Kidney (tissue), 14 donors: Measurements from ENCODE around the gene ZSWIM6. TPM values are rescaled to one million over a fixed set of nuclear protein-coding genes. Genes with fewer than 3 reads are reported as not detected.

Source experiments
- DNase-seq, 5 donors: peaks; one replicate each; pipeline ENCODE4 v3.0.0-alpha.2; 2013 to 2020
- FAIRE-seq: peaks from 2 replicates; lab custom pipeline; 2012; peaks lifted over from hg19 to GRCh38; lab: Jason Lieb, UNC
- H3K27ac ChIP-seq, 2 donors: one replicate each; pipeline ENCODE4 v1.7.0; 2013; ENCODE audit warnings: low read depth in 2 of 2, low read length in 2 of 2, inconsistent platforms in 1 of 2
- H3K27me3 ChIP-seq: one replicate; pipeline ENCODE4 v1.7.1; 2013; ENCODE audit warnings: low read length, inconsistent platforms; ENCODE audit not compliant: control insufficient read depth, insufficient read depth
- H3K36me3 ChIP-seq, 3 donors: one replicate each; pipeline versions ENCODE4 v1.7.0 to v1.7.1; 2013; ENCODE audit warnings: low read length in 3 of 3, control low read depth in 1 of 3, inconsistent platforms in 1 of 3; ENCODE audit not compliant: insufficient read depth in 3 of 3, control insufficient read depth in 2 of 3
- H3K4me1 ChIP-seq, 3 donors: one replicate each; pipeline versions ENCODE4 v1.7.0 to v1.7.1; 2013; ENCODE audit warnings: low read length in 3 of 3, inconsistent platforms in 1 of 3, low read depth in 1 of 3; ENCODE audit not compliant: control insufficient read depth in 2 of 3, insufficient read depth in 2 of 3
- H3K4me3 ChIP-seq, 3 donors: one replicate each; pipeline versions ENCODE4 v1.7.0 to v1.8.1; 2013; ENCODE audit warnings: low read length in 3 of 3, control low read depth in 1 of 3, inconsistent platforms in 1 of 3
- H3K9ac ChIP-seq, 3 donors: one replicate each; pipeline versions ENCODE4 v1.7.0 to v1.7.1; 2013; ENCODE audit warnings: low read length in 3 of 3, control low read depth in 1 of 3, inconsistent platforms in 1 of 3
- H3K9me3 ChIP-seq, 3 donors: one replicate each; pipeline versions ENCODE4 v1.7.0 to v1.7.1; 2013; ENCODE audit warnings: low read length in 3 of 3, control low read depth in 1 of 3, inconsistent platforms in 1 of 3; ENCODE audit not compliant: control insufficient read depth in 2 of 3, insufficient read depth in 1 of 3
- CTCF ChIP-seq: IDR thresholded peaks from 3 replicates; pipeline ENCODE4 v1.5.1; 2012; ENCODE audit warnings: mild to moderate bottlenecking, moderate library complexity, borderline replicate concordance; ENCODE audit not compliant: insufficient read depth; ENCODE audit errors: extremely low read depth
- intact Hi-C: fragments of 100-400 bp; cut with DNase I; formaldehyde crosslinking; loops from one replicate; pipeline ENCODE4 v1.11.1; 2022
- polyA plus RNA-seq: library from polyadenylated mRNA; stranded (reverse); fragments of 350-450 nt; fragmentation: Illumina TruSeq; extraction: RNeasy Lipid Tissue Mini Kit (QIAGEN cat#74804); gene quantifications from one replicate; pipeline ENCODE4 v1.2.3, GENCODE V29; 2014; ENCODE audit warnings: low read depth, low replicate concordance; ENCODE audit not compliant: insufficient read depth
- total RNA-seq: library from RNA; stranded (reverse); fragmentation: NEBNext Ultra II Directional; extraction: Animal tissue kit (Norgen Biotek cat#: 25700); gene quantifications from one replicate; pipeline ENCODE4 v1.2.1, GENCODE V29; 2021
- donor health status: control.
- donor health status: control.
- donor health status: control.
- donor health status: control.
- donor health status: control.
- donor health status: DM: yes; HTN: yes; CAD: no.
- donor health status: Normal renal cell carcinoma (clear cell type).

Gene ZSWIM6
- total and polyA plus RNA-seq, 2 donors from 2014 or later = 2.9 to 20.3 TPM

GRCh38 chr5:61496446-61496845 lies 164.4 kb downstream of the ZSWIM6 start:
- H3K4me1 ChIP-seq = no peaks in the 10 kb centered on the region
- H3K9me3 ChIP-seq = no peaks in the 10 kb centered on the region
- peaks cover 0 to 2% (median 0%) of the 10 kb centered on the region in 3 donors for H3K36me3 ChIP-seq
- no peaks in the 10 kb centered on the region for H3K27me3 ChIP-seq
- H3K27ac ChIP-seq = no peak overlapping the region
- intact Hi-C loops = no loop called here
- DNase-seq (no peak), FAIRE-seq (no peak)
- no peak for TF ChIP-seq CTCF
- no peak overlapping the region for H3K9ac ChIP-seq
- no peak overlapping the region for H3K4me3 ChIP-seq

GRCh38 chr5:61496860-61497259 lies 164.8 kb downstream of the ZSWIM6 start:
- intact Hi-C loops = no loop called here
- Histone ChIP-seq H3K4me1 (no peaks in the 10 kb centered on the region), H3K36me3 (peaks cover 0 to 2% (median 0%) of the 10 kb centered on the region in 3 donors), H3K27me3 (no peaks in the 10 kb centered on the region), H3K4me3 (no peak overlapping the region), H3K27ac (no peak overlapping the region), H3K9me3 (no peaks in the 10 kb centered on the region), H3K9ac (no peak overlapping the region)
- DNase-seq (no peak), FAIRE-seq (no peak)
- no peak for TF ChIP-seq CTCF

- FAIRE-seq (no peak), DNase-seq (no peak)
- Histone ChIP-seq H3K9me3 (no peaks in the 10 kb centered on the region), H3K36me3 (peaks cover 0 to 2% (median 0%) of the 10 kb centered on the region in 3 donors), H3K4me3 (no peak overlapping the region), H3K9ac (no peak overlapping the region), H3K27ac (no peak overlapping the region), H3K27me3 (no peaks in the 10 kb centered on the region), H3K4me1 (no peaks in the 10 kb centered on the region)
- no peak for TF ChIP-seq CTCF
- intact Hi-C loops = no loop called here
Observed at GRCh38 chr5:61498121-61498520, 166.1 kb downstream of the ZSWIM6 start.

DNA sequence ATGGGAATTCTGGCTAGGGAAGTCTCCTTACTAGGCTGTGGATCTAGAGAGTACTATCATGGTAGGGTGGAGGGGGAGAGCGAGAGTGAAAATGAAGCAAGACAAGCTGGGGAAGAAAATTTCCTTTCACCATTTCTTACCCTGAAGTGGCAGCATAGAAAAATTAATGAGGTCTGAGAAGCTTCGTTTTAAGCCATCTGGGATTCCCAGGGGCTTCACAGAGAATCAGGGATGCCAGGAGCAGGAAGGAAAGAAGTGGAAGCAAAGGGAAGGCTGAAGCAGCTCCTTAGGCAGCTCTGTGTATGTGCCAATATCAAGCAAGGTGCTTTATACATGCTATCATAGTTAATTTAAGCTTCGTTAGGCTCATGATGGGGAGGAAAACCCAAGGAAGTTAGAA lies 169.9 kb downstream of the ZSWIM6 start:
- Histone ChIP-seq H3K4me3 (no peak overlapping the region), H3K27me3 (no peaks in the 10 kb centered on the region), H3K9ac (no peak overlapping the region), H3K4me1 (no peaks in the 10 kb centered on the region), H3K36me3 (no peaks in the 10 kb centered on the region), H3K9me3 (no peaks in the 10 kb centered on the region), H3K27ac (no peak overlapping the region)
- intact Hi-C loops = no loop called here
- FAIRE-seq (no peak), DNase-seq (no peak)
- TF ChIP-seq CTCF = no peak
